Rectal smooth muscle tissue (tissue), 1 donor: Measurements from ENCODE around the gene PHLDB2.
A peak's percentile ranks its signal among the peaks of the same experiment; 100 is the strongest.

Experiments
- H3K27ac ChIP-seq: one replicate; pipeline ENCODE4 v1.7.0; 2013; ENCODE audit warnings: low read depth, low read length, inconsistent platforms
- H3K27me3 ChIP-seq: one replicate; pipeline ENCODE4 v1.7.0; 2013; ENCODE audit warnings: low read length; ENCODE audit not compliant: control insufficient read depth, insufficient read depth
- H3K36me3 ChIP-seq: one replicate; pipeline ENCODE4 v1.7.0; 2013; ENCODE audit warnings: low read length; ENCODE audit not compliant: control insufficient read depth, insufficient read depth
- H3K4me1 ChIP-seq: one replicate; pipeline ENCODE4 v1.7.0; 2013; ENCODE audit warnings: low read length; ENCODE audit not compliant: control insufficient read depth, insufficient read depth
- H3K4me3 ChIP-seq: one replicate; pipeline ENCODE4 v1.7.0; 2013; ENCODE audit warnings: low read length
- H3K9ac ChIP-seq: one replicate; pipeline ENCODE4 v1.7.0; 2013; ENCODE audit warnings: low read length

The PHLDB2 gene

GRCh38 chr3:111899966-111900365 lies 40.9 kb downstream of the PHLDB2 start:
- H3K27me3 ChIP-seq = no peaks in the 10 kb centered on the region
- peaks cover 3% of the 10 kb centered on the region for H3K4me1 ChIP-seq
- H3K36me3 ChIP-seq = no peaks in the 10 kb centered on the region
- no peak overlapping the region for H3K4me3 ChIP-seq
- no peak overlapping the region for H3K27ac ChIP-seq
- no peak overlapping the region for H3K9ac ChIP-seq

- H3K9ac ChIP-seq = no peak overlapping the region
- H3K4me1 ChIP-seq = peaks cover 3% of the 10 kb centered on the region
- H3K27me3 ChIP-seq = no peaks in the 10 kb centered on the region
- H3K27ac ChIP-seq = no peak overlapping the region
- no peak overlapping the region for H3K4me3 ChIP-seq
- no peaks in the 10 kb centered on the region for H3K36me3 ChIP-seq
Observed at GRCh38 chr3:111901637-111902036, 42.6 kb downstream of the PHLDB2 start.

- Histone ChIP-seq H3K4me1 (peaks cover 3% of the 10 kb centered on the region), H3K36me3 (no peaks in the 10 kb centered on the region), H3K27me3 (no peaks in the 10 kb centered on the region), H3K9ac (no peak overlapping the region), H3K4me3 (no peak overlapping the region), H3K27ac (no peak overlapping the region)
Observed at GRCh38 chr3:111902534-111902933, 43.5 kb downstream of the PHLDB2 start.

GRCh38 chr3:111903067-111903511 lies 44.0 kb downstream of the PHLDB2 start:
- H3K36me3 ChIP-seq = no peaks in the 10 kb centered on the region
- H3K9ac ChIP-seq = no peak overlapping the region
- H3K27ac ChIP-seq = no peak overlapping the region
- no peaks in the 10 kb centered on the region for H3K27me3 ChIP-seq
- H3K4me3 ChIP-seq = no peak overlapping the region
- H3K4me1 ChIP-seq = peaks cover 3% of the 10 kb centered on the region

GRCh38 chr3:111904376-111905241 lies 45.5 kb downstream of the PHLDB2 start:
- no peak overlapping the region for H3K9ac ChIP-seq
- no peak overlapping the region for H3K27ac ChIP-seq
- H3K4me1 ChIP-seq = peaks cover 3% of the 10 kb centered on the region

GRCh38 chr3:111906656-111907055 lies 47.6 kb downstream of the PHLDB2 start:
- H3K27me3 ChIP-seq = no peaks in the 10 kb centered on the region
- H3K27ac ChIP-seq = no peak overlapping the region
- H3K4me1 ChIP-seq = peaks cover 14% of the 10 kb centered on the region

More at GRCh38 chr3:111904376-111905241, 45.5 kb downstream of the PHLDB2 start:
- Histone ChIP-seq H3K36me3 (no peaks in the 10 kb centered on the region), H3K4me3 (no peak overlapping the region), H3K27me3 (no peaks in the 10 kb centered on the region)

GRCh38 chr3:111907151-111907550 lies 48.1 kb downstream of the PHLDB2 start:
- Histone ChIP-seq H3K27me3 (no peaks in the 10 kb centered on the region), H3K4me1 (peaks cover 14% of the 10 kb centered on the region), H3K27ac (no peak overlapping the region), H3K9ac (no peak overlapping the region), H3K36me3 (no peaks in the 10 kb centered on the region), H3K4me3 (no peak overlapping the region)

More at GRCh38 chr3:111906656-111907055, 47.6 kb downstream of the PHLDB2 start:
- H3K9ac ChIP-seq = no peak overlapping the region
- no peaks in the 10 kb centered on the region for H3K36me3 ChIP-seq
- H3K4me3 ChIP-seq = no peak overlapping the region

GRCh38 chr3:111910806-111911205 lies 51.7 kb downstream of the PHLDB2 start:
- Histone ChIP-seq H3K27me3 (no peaks in the 10 kb centered on the region), H3K4me1 (peaks cover 16% of the 10 kb centered on the region), H3K36me3 (peaks cover 2% of the 10 kb centered on the region), H3K27ac (peak overlapping the region; percentile 38), H3K9ac (peak overlapping the region; percentile 22), H3K4me3 (no peak overlapping the region)

- H3K36me3 ChIP-seq = peaks cover 2% of the 10 kb centered on the region
- H3K4me1 ChIP-seq = peaks cover 16% of the 10 kb centered on the region
- no peak overlapping the region for H3K4me3 ChIP-seq
- H3K27me3 ChIP-seq = no peaks in the 10 kb centered on the region
- H3K9ac ChIP-seq = no peak overlapping the region
- peak overlapping the region; percentile 38 for H3K27ac ChIP-seq
Observed at GRCh38 chr3:111911446-111911845, 52.4 kb downstream of the PHLDB2 start.

- Histone ChIP-seq H3K9ac (no peak overlapping the region), H3K4me3 (no peak overlapping the region), H3K36me3 (peaks cover 2% of the 10 kb centered on the region), H3K4me1 (peaks cover 16% of the 10 kb centered on the region), H3K27ac (no peak overlapping the region), H3K27me3 (no peaks in the 10 kb centered on the region)
Observed at GRCh38 chr3:111913163-111913763, 54.2 kb downstream of the PHLDB2 start.

- H3K9ac ChIP-seq = no peak overlapping the region
- H3K27me3 ChIP-seq = no peaks in the 10 kb centered on the region
- no peak overlapping the region for H3K27ac ChIP-seq
- no peak overlapping the region for H3K4me3 ChIP-seq
- H3K4me1 ChIP-seq = peaks cover 14% of the 10 kb centered on the region
- peaks cover 9% of the 10 kb centered on the region for H3K36me3 ChIP-seq
Observed at GRCh38 chr3:111915905-111916304, 56.8 kb downstream of the PHLDB2 start.

- Histone ChIP-seq H3K9ac (no peak overlapping the region), H3K27ac (no peak overlapping the region), H3K36me3 (peaks cover 9% of the 10 kb centered on the region), H3K4me3 (no peak overlapping the region), H3K4me1 (peaks cover 12% of the 10 kb centered on the region), H3K27me3 (no peaks in the 10 kb centered on the region)
Observed at GRCh38 chr3:111917300-111917699, 58.2 kb downstream of the PHLDB2 start.
